Forelimb muscle (tissue), 1 donor: ENCODE measurements around the gene MAK. TPM values are rescaled to one million over a fixed set of nuclear protein-coding genes. Genes with fewer than 3 reads are reported as not detected.
A peak's percentile ranks its signal among the peaks of the same experiment; 100 is the strongest.
"Not testable (repeated sequence)": the region's sequence is repeated elsewhere in the genome, so short reads cannot be mapped to it uniquely, and the experiment has no call there.

Experiments used
- DNase-seq: peaks from one replicate; pipeline ENCODE4 v3.0.0-alpha.2; 2013; ENCODE audit warnings: low read depth
- polyA plus RNA-seq: library from polyadenylated mRNA; unstranded; fragments of 120-200 nt; gene quantifications from one replicate; pipeline ENCODE4 v1.2.1, GENCODE V29; 2013; ENCODE audit not compliant: insufficient read length

Gene MAK
- 0.51 TPM for polyA plus RNA-seq

GRCh38 chr6:10837995-10838793, at the start of gene MAK:
Gene MAK, minus strand, starts transcription at chr6:10838539. Its CDS starts 7,891 bp downstream, at chr6:10830648.
- peak; percentile 32 for DNase-seq

- no peak for DNase-seq
Observed at GRCh38 chr6:10886691-10887502, 48.6 kb upstream of the MAK start, which contains the start of gene SYCP2L. Gene SYCP2L, plus strand, starts transcription at chr6:10887052. Its CDS starts 75 bp downstream, at chr6:10887127.

GRCh38 chr6:10886365-10886690, 48.0 kb upstream of the MAK start:
- DNase-seq = not testable (repeated sequence)

- no peak for DNase-seq
Observed at GRCh38 chr6:10884245-10884972, 46.1 kb upstream of the MAK start.

- no peak for DNase-seq
Observed at GRCh38 chr6:10883312-10884244, 45.2 kb upstream of the MAK start.

- DNase-seq = no peak
Observed at GRCh38 chr6:10882657-10883171, 44.4 kb upstream of the MAK start.

GRCh38 chr6:10882253-10882630, 43.9 kb upstream of the MAK start:
- DNase-seq = not testable (repeated sequence)

GRCh38 chr6:10880366-10880765, 42.0 kb upstream of the MAK start:
- no peak for DNase-seq

- no peak for DNase-seq
Observed at GRCh38 chr6:10877871-10878270, 39.5 kb upstream of the MAK start.

GRCh38 chr6:10877012-10877411, 38.7 kb upstream of the MAK start:
- no peak for DNase-seq

GRCh38 chr6:10875026-10875425, 36.7 kb upstream of the MAK start:
- DNase-seq = no peak

GRCh38 chr6:10874207-10874606, 35.9 kb upstream of the MAK start:
- DNase-seq = no peak

- DNase-seq = no peak
Observed at GRCh38 chr6:10873374-10873773, 35.0 kb upstream of the MAK start.

- DNase-seq = no peak
Observed at GRCh38 chr6:10867952-10868351, 29.6 kb upstream of the MAK start.

GRCh38 chr6:10866709-10867108, 28.4 kb upstream of the MAK start:
- DNase-seq = not testable (repeated sequence)

GRCh38 chr6:10863031-10863430, 24.7 kb upstream of the MAK start:
- DNase-seq = not testable (repeated sequence)

GRCh38 chr6:10862361-10862760, 24.0 kb upstream of the MAK start:
- DNase-seq = no peak

GRCh38 chr6:10861086-10861485, 22.7 kb upstream of the MAK start:
- no peak for DNase-seq

GRCh38 chr6:10857259-10857658, 18.9 kb upstream of the MAK start:
- DNase-seq = no peak

- DNase-seq = no peak
Observed at GRCh38 chr6:10854922-10855632, 16.7 kb upstream of the MAK start.
